Activated CD8-positive, alpha-beta T cell treated with anti-CD3 and anti-CD28 coated beads for 36 hours (primary cell): ENCODE data around the gene CD68. TPM values are rescaled to one million over a fixed set of nuclear protein-coding genes. Genes with fewer than 3 reads are reported as not detected.
A peak's percentile ranks its signal among the peaks of the same experiment; 100 is the strongest.

Source experiments
- ATAC-seq: fragments of 200-7000 bp; cut with Tn5 transposase; one replicate; pipeline ENCODE4 v1.10.0; 2021; ENCODE audit warnings: mild to moderate bottlenecking, moderate library complexity
- CTCF ChIA-PET: fragments of 350-600 bp; sonication (Branson Sonifier 250); formaldehyde crosslinking; loops from one replicate; lab custom pipeline; 2021; ENCODE audit warnings: antibody characterized with exemption; lab: Charles Lee
- POLR2A ChIA-PET: fragments of 350-600 bp; sonication (Branson Sonifier 250); formaldehyde crosslinking; loops from one replicate; lab custom pipeline; 2021; ENCODE audit warnings: antibody characterized with exemption; lab: Charles Lee
- DNase-seq: peaks from one replicate; pipeline ENCODE4 v3.0.0-alpha.2; 2020
- H3K27ac Mint-ChIP-seq: one replicate; pipeline ENCODE4 v1.8.0; 2021; ENCODE audit warnings: mild to moderate bottlenecking, mixed read lengths
- H3K27me3 Mint-ChIP-seq: one replicate; pipeline ENCODE4 v1.8.0; 2021; ENCODE audit warnings: mixed read lengths
- H3K36me3 Mint-ChIP-seq: one replicate; pipeline ENCODE4 v1.8.0; 2021; ENCODE audit warnings: low read depth, mixed read lengths
- H3K4me1 Mint-ChIP-seq: one replicate; pipeline ENCODE4 v1.8.0; 2021; ENCODE audit warnings: low read depth, mixed read lengths
- H3K4me3 Mint-ChIP-seq: one replicate; pipeline ENCODE4 v1.8.0; 2021; ENCODE audit warnings: mild to moderate bottlenecking, moderate library complexity, mixed read lengths
- H3K9me3 Mint-ChIP-seq: one replicate; pipeline ENCODE4 v1.8.0; 2021; ENCODE audit warnings: mixed read lengths
- intact Hi-C: fragments of 100-400 bp; cut with micrococcal nuclease; formaldehyde crosslinking; loops from one replicate; pipeline ENCODE4 v1.10.0; 2022
- total RNA-seq, 2 experiments: library from RNA; stranded (reverse); gene quantifications; one replicate each; pipeline ENCODE4 v1.2.3, GENCODE V29; 2021
- TF ChIP-seq, protein P1 (sequence below): fragments of 200-600 bp; IDR thresholded peaks from one replicate; pipeline ENCODE4 v1.8.0; 2022; ENCODE audit warnings: antibody characterized with exemption, mild to moderate bottlenecking

The CD68 gene
- total RNA-seq, 2 experiments from 2014 or later, result 11.4 to 12.9 TPM

DNA sequence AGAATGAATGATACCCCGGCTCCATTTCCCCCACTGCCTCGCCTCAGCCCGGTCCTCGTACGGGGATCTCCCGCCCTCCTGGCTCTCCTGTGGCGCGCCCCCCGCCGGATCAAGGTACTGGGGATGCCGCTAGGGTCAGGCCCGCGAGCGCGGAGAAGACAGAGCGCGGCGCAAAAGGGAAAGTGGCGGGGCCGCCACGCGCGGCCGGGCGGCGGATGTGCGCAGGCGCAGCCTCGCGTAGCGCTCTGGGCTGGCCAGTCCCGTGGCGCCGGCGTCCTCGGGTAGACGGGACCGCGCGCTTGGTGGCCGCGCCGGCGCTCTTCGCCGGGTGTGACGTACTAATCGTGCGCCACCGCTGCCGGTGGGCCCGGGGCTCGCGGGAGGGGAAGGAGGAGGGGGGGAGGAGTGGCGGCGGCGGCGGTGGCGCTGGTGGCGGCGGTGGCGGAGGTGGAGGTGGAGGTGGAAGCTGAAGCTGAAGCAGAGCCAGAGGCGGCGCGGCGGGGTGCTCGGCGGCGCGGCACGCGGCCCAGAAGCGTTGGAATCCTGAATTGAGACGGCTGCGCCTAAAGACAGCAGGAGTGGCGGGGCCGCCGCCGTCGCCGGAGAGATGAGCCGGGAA lies 17.7 kb upstream of the CD68 start, which contains the start of gene SENP3:
Gene SENP3 (plus strand): TSS at position 331 of the 619 bp plus-strand sequence. CDS start 1,158 bp downstream, outside the sequence.
- CTCF ChIA-PET, result interaction anchor here (0.8 to 7.9 kb wide), 41 partner anchors 9 to 516 kb away, joined by 3 to 186 read pairs (median 8); partner anchors contain the start of genes MPDU1, PLSCR3, POLR2A and TMEM102

DNA sequence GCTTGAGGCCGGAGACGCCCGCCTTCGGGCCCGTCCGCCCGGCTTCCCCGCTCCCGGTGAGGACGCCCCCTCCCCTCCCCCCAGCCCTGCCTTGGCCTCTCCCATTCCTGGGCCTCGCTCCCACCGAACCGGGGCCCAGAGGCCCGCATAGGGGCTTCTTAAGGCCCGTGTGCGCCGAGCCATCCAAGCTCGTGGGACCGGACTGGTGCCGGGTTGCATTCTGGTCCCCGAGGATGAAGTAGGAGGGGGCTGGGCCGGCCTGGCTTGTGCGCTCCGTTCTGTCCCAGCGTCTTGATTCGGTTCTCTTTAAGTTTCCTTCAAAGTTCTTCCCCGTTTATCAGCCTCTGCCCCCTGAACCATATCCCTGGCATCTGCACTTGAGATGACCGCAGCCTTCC lies 17.2 kb upstream of the CD68 start:
- Mint-ChIP-seq H3K27me3 (no peaks in the 10 kb centered on the region), H3K36me3 (peaks cover 39% of the 10 kb centered on the region), H3K27ac (peak overlapping the region; percentile 90), H3K4me3 (peak overlapping the region; percentile 85), H3K9me3 (no peaks in the 10 kb centered on the region), H3K4me1 (peaks cover 51% of the 10 kb centered on the region)
- CTCF ChIA-PET, result interaction anchor here (0.8 to 7.9 kb wide), 9 partner anchors 9 to 213 kb away, joined by 4 to 186 read pairs (median 24); partner anchors contain the start of genes MPDU1, TMEM102, TNFSF12 and TP53
- POLR2A ChIA-PET, result interaction anchor here (1.0 to 5.3 kb wide), 11 partner anchors 11 to 226 kb away, joined by 3 to 100 read pairs (median 11); partner anchors contain the start of genes ACAP1, POLR2A, TNFSF12 and TP53
- TF ChIP-seq, protein P1, sequence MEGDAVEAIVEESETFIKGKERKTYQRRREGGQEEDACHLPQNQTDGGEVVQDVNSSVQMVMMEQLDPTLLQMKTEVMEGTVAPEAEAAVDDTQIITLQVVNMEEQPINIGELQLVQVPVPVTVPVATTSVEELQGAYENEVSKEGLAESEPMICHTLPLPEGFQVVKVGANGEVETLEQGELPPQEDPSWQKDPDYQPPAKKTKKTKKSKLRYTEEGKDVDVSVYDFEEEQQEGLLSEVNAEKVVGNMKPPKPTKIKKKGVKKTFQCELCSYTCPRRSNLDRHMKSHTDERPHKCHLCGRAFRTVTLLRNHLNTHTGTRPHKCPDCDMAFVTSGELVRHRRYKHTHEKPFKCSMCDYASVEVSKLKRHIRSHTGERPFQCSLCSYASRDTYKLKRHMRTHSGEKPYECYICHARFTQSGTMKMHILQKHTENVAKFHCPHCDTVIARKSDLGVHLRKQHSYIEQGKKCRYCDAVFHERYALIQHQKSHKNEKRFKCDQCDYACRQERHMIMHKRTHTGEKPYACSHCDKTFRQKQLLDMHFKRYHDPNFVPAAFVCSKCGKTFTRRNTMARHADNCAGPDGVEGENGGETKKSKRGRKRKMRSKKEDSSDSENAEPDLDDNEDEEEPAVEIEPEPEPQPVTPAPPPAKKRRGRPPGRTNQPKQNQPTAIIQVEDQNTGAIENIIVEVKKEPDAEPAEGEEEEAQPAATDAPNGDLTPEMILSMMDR, result no peak
- DNase-seq (peak; percentile 41), ATAC-seq (peak; percentile 6)
- intact Hi-C loops, result loop anchor here (5.0 to 10.0 kb wide), 3 partner anchors 40 to 207 kb away; partner anchors contain the start of genes FGF11, KCTD11, TMEM102 and TMEM95

More for the DNA sequence above, 17.7 kb upstream of the CD68 start, which contains the start of gene SENP3:
- POLR2A ChIA-PET, result interaction anchor here (0.8 to 5.3 kb wide), 29 partner anchors 9 to 252 kb away, joined by 3 to 100 read pairs (median 6); partner anchors contain the start of genes ACAP1, CD68, GPS2 and POLR2A
- ATAC-seq (peak; percentile 83), DNase-seq (peak; percentile 90)
- no peaks in the 10 kb centered on the region for H3K27me3 Mint-ChIP-seq
- H3K4me1 Mint-ChIP-seq, result peaks cover 49% of the 10 kb centered on the region
- peak within 1 kb of the TSS; percentile 91 for H3K27ac Mint-ChIP-seq
- H3K4me3 Mint-ChIP-seq, result peak within 1 kb of the TSS; percentile 85
- intact Hi-C loops, result loop anchor here (5.0 to 10.0 kb wide), 3 partner anchors 39 to 207 kb away; partner anchors contain the start of genes FGF11, KCTD11, TMEM102 and TMEM95
- H3K9me3 Mint-ChIP-seq, result no peaks in the 10 kb centered on the region
- TF ChIP-seq, protein P1, result no peak
- peaks cover 37% of the 10 kb centered on the region for H3K36me3 Mint-ChIP-seq

DNA sequence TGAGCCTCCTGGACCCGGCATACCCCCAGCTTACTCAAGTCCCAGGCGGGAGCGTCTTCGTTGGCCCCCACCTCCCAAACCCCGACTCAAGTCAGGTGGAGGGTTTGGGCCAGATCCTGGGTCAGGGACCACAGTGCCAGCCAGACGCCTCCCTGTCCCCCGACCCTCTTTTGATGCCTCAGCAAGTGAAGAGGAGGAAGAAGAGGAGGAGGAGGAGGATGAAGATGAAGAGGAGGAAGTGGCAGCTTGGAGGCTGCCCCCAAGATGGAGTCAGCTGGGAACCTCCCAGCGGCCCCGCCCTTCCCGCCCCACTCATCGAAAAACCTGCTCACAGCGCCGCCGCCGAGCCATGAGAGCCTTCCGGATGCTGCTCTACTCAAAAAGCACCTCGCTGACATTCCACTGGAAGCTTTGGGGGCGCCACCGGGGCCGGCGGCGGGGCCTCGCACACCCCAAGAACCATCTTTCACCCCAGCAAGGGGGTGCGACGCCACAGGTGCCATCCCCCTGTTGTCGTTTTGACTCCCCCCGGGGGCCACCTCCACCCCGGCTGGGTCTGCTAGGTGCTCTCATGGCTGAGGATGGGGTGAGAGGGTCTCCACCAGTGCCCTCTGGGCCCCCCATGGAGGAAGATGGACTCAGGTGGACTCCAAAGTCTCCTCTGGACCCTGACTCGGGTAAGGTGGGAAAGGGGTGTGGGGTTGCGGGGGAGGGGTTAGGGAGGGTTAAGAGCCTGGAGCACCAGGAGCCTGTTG lies 16.1 kb upstream of the CD68 start:
- no peak overlapping the region for H3K27ac Mint-ChIP-seq
- ChIA-PET CTCF (interaction anchor here (6.3 kb wide), 1 partner anchor 41 kb away, joined by 165 read pairs; no protein-coding TSS in a partner anchor), POLR2A (interaction anchor here (0.6 to 5.3 kb wide), 5 partner anchors 10 to 127 kb away, joined by 3 to 100 read pairs (median 3); no protein-coding TSS in a partner anchor)
- intact Hi-C loops, result loop anchor here (5.0 to 10.0 kb wide), 3 partner anchors 41 to 208 kb away; partner anchors contain the start of genes FGF11, KCTD11, TMEM102 and TMEM95
- ATAC-seq (no peak), DNase-seq (no peak)
- no peaks in the 10 kb centered on the region for H3K9me3 Mint-ChIP-seq
- H3K4me3 Mint-ChIP-seq, result peak overlapping the region; percentile 85
- H3K36me3 Mint-ChIP-seq, result peaks cover 44% of the 10 kb centered on the region
- TF ChIP-seq, protein P1, result no peak
- peaks cover 48% of the 10 kb centered on the region for H3K4me1 Mint-ChIP-seq
- H3K27me3 Mint-ChIP-seq, result no peaks in the 10 kb centered on the region

DNA sequence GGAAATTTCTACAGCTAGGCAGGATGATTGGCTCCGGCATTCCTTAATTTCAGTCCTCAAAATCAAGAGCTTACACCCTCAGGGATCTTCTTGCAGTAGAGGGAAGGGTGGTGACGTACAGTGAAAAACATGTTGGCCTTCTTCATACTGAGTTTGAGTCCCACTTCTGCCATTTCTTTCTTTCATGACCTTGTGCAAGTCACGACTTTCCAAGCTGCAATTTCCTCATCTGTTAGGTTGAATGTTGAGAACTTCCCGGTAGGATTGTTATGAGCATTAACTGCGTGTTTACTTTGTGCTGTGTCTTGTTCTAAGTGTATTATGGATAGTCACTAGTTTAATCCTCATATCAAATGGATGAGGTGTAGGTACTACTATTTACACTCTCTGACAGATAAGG lies 9.9 kb upstream of the CD68 start:
- H3K27ac Mint-ChIP-seq, result peak overlapping the region; percentile 6
- H3K27me3 Mint-ChIP-seq, result peaks cover 1% of the 10 kb centered on the region
- peaks cover 21% of the 10 kb centered on the region for H3K4me1 Mint-ChIP-seq
- TF ChIP-seq, protein P1, result no peak
- POLR2A ChIA-PET, result interaction anchor here (1.0 to 12.0 kb wide), 4 partner anchors 8 to 260 kb away, joined by 3 to 195 read pairs (median 53); partner anchors contain the start of genes CD68, MPDU1, SENP3 and SOX15
- intact Hi-C loops, result loop anchor here (10.0 kb wide), 1 partner anchor 215 kb away; the partner anchor contains the start of genes KCTD11 and TMEM95
- no peak overlapping the region for H3K4me3 Mint-ChIP-seq
- DNase-seq (no peak), ATAC-seq (no peak)
- H3K9me3 Mint-ChIP-seq, result no peaks in the 10 kb centered on the region
- H3K36me3 Mint-ChIP-seq, result peaks cover 66% of the 10 kb centered on the region
- CTCF ChIA-PET, result interaction anchor here (0.9 to 3.5 kb wide), 5 partner anchors 8 to 133 kb away, joined by 3 to 28 read pairs (median 3); partner anchors contain the start of gene SENP3
